Suprapubic skin (tissue), 4 donors: Measurements from ENCODE around the gene NCBP3. TPM values are rescaled to one million over a fixed set of nuclear protein-coding genes. Genes with fewer than 3 reads are reported as not detected.

Experiments used
- DNase-seq, 2 donors: peaks; one replicate each; pipeline ENCODE4 v3.0.0-alpha.2; 2019; ENCODE audit warnings: low spot score in 2 of 2
- H3K27ac ChIP-seq: fragments of 200-600 bp; sonication (generic); one replicate; pipeline ENCODE4 v1.5.1; 2019
- H3K27me3 ChIP-seq: fragments of 200-600 bp; sonication (generic); one replicate; pipeline ENCODE4 v1.5.1; 2019
- H3K36me3 ChIP-seq: fragments of 200-600 bp; sonication (generic); one replicate; pipeline ENCODE4 v1.5.1; 2019
- H3K4me1 ChIP-seq: fragments of 200-600 bp; sonication (generic); one replicate; pipeline ENCODE4 v1.5.1; 2019
- H3K4me3 ChIP-seq: fragments of 200-600 bp; sonication (generic); one replicate; pipeline ENCODE4 v1.5.1; 2019; ENCODE audit warnings: mild to moderate bottlenecking
- H3K9me3 ChIP-seq: fragments of 200-600 bp; sonication (generic); one replicate; pipeline ENCODE4 v1.5.1; 2019
- CTCF ChIP-seq, 2 donors: fragments of 200-600 bp in 1 of 2; fragments of 450-650 bp in 1 of 2; sonication (generic) in 1 of 2; IDR thresholded peaks; one replicate each; pipeline ENCODE4 v1.5.1; 2016 to 2019; ENCODE audit warnings: antibody characterized with exemption in 2 of 2, mild to moderate bottlenecking in 1 of 2, moderate library complexity in 1 of 2
- EP300 ChIP-seq: sonication (generic); formaldehyde crosslinking; IDR thresholded peaks from one replicate; pipeline ENCODE4 v1.6.1; 2017; ENCODE audit warnings: antibody characterized with exemption
- POLR2A ChIP-seq, 2 donors: fragments of 450-650 bp; IDR thresholded peaks; one replicate each; pipeline ENCODE4 v1.6.1; 2017; ENCODE audit warnings: antibody characterized with exemption in 2 of 2, mild to moderate bottlenecking in 2 of 2, moderate library complexity in 2 of 2
- POLR2AphosphoS5 ChIP-seq, 3 donors: sonication (generic); formaldehyde crosslinking; IDR thresholded peaks; one replicate each; pipeline ENCODE4 v1.6.1; 2017; ENCODE audit warnings: antibody characterized with exemption in 3 of 3
- WGBS: methylation state at CpG from one replicate; pipeline ENCODE4 v1.1.5; 2018; 5-methylcytosine and 5-hydroxymethylcytosine counted together
- total RNA-seq, 4 donors: library from RNA; depleted of rRNA; stranded (reverse); fragments of >200 nt; gene quantifications; one replicate each; pipeline ENCODE4 v1.1.0, GENCODE V29; 2016

NCBP3 gene
- total RNA-seq, 4 donors from 2014 or later, result 15.4 to 41.8 (median 26.1) TPM

- 50% methylated on average over 7 of the region's 7 CpGs for WGBS
- H3K4me1 ChIP-seq, result peaks cover 5% of the 10 kb centered on the region
- H3K27ac ChIP-seq, result no peak overlapping the region
- H3K4me3 ChIP-seq, result no peak overlapping the region
- TF ChIP-seq EP300, result no peak
- TF ChIP-seq CTCF (IDR thresholded peaks at IDR 0.05), result no peak
- no peak for TF ChIP-seq POLR2A (IDR thresholded peaks at IDR 0.05)
- TF ChIP-seq POLR2AphosphoS5 (IDR thresholded peaks at IDR 0.05), result no peak
- peaks cover 64% of the 10 kb centered on the region for H3K36me3 ChIP-seq
- no peaks in the 10 kb centered on the region for H3K9me3 ChIP-seq
- H3K27me3 ChIP-seq, result no peaks in the 10 kb centered on the region
- DNase-seq, result no peak
Observed at GRCh38 chr17:3828151-3828851, 17.7 kb downstream of the NCBP3 start.

DNA sequence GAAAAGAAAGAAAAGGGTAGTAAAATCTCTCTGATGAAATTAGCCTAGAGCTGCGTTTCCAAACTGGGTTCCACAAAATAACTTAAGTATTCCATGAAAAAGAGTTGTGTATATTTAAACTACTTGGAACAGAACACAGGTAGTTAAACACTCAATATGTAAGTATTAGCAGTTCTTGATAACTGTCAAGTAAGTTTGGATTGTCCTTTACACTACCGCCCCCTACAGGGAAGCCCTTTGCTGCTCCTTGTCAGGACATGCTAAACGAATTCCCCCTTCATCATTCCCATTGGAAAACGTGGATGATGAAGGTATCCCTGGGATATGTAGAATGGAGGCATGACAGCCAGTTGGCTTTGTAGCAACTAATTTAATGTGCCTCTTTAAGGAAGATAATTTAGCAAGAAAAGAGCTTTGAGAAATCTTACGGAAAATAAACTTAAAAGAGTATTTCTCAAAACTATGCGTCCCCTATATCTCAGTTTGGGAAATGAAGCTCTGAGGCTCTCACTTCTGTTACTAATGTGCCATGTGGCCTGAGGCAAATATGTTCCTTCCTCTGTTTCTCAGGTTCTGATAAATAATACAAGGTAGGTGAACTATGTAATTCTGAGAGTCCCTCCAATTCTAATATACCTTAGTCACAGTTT lies 18.8 kb downstream of the NCBP3 start:
- TF ChIP-seq CTCF (IDR thresholded peaks at IDR 0.05), result peak; percentile 29 to 50
- no peak for TF ChIP-seq EP300
- no peak for TF ChIP-seq POLR2AphosphoS5 (IDR thresholded peaks at IDR 0.05)
- H3K27ac ChIP-seq, result no peak overlapping the region
- peak in 1 of 2 donors; percentile 67 for DNase-seq
- no peaks in the 10 kb centered on the region for H3K9me3 ChIP-seq
- WGBS, result 56% methylated on average over 6 of the region's 6 CpGs
- peaks cover 75% of the 10 kb centered on the region for H3K36me3 ChIP-seq
- H3K4me3 ChIP-seq, result no peak overlapping the region
- peaks cover 5% of the 10 kb centered on the region for H3K4me1 ChIP-seq
- H3K27me3 ChIP-seq, result no peaks in the 10 kb centered on the region

- 80% methylated on average over 4 of the region's 4 CpGs for WGBS
- Histone ChIP-seq H3K27ac (no peak overlapping the region), H3K36me3 (peaks cover 86% of the 10 kb centered on the region), H3K4me3 (no peak overlapping the region), H3K27me3 (no peaks in the 10 kb centered on the region), H3K9me3 (no peaks in the 10 kb centered on the region), H3K4me1 (peaks cover 5% of the 10 kb centered on the region)
- no peak for DNase-seq
- TF ChIP-seq EP300, result no peak
- no peak for TF ChIP-seq POLR2A (IDR thresholded peaks at IDR 0.05)
- TF ChIP-seq POLR2AphosphoS5 (IDR thresholded peaks at IDR 0.05), result no peak
- no peak for TF ChIP-seq CTCF (IDR thresholded peaks at IDR 0.05)
Observed at GRCh38 chr17:3826191-3826590, 19.9 kb downstream of the NCBP3 start.

DNA sequence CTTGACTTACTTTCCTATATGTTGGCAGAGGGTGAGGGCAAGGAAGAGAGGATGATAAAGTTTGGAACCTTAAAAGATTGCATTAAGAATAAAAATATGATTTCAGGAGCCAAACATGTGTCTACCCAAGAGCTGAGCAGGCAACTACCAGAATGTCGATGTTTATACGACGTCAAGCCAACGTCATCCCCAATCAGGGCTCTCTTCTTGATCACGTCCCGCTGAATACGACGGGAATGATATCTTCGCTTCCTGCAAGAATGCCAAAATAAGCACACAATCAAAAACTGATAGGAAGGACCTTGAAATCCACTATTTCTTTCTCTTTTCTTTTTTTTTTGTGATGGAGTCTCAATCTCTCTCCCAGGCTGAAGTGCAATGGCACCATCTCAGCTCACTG lies 24.9 kb downstream of the NCBP3 start:
- H3K36me3 ChIP-seq, result peaks cover 97% of the 10 kb centered on the region
- no peak overlapping the region for H3K4me3 ChIP-seq
- 97% methylated on average over 9 of the region's 9 CpGs for WGBS
- H3K27me3 ChIP-seq, result no peaks in the 10 kb centered on the region
- no peaks in the 10 kb centered on the region for H3K9me3 ChIP-seq
- H3K27ac ChIP-seq, result no peak overlapping the region
- no peak for TF ChIP-seq CTCF (IDR thresholded peaks at IDR 0.05)
- no peak for TF ChIP-seq POLR2AphosphoS5 (IDR thresholded peaks at IDR 0.05)
- TF ChIP-seq EP300, result no peak
- TF ChIP-seq POLR2A (IDR thresholded peaks at IDR 0.05), result no peak
- no peak for DNase-seq
- H3K4me1 ChIP-seq, result no peaks in the 10 kb centered on the region

- WGBS, result 85% methylated on average over 6 of the region's 6 CpGs
- TF ChIP-seq POLR2AphosphoS5 (IDR thresholded peaks at IDR 0.05) (no peak), EP300 (no peak), CTCF (IDR thresholded peaks at IDR 0.05) (no peak), POLR2A (IDR thresholded peaks at IDR 0.05) (no peak)
- no peak overlapping the region for H3K27ac ChIP-seq
Observed at GRCh38 chr17:3818786-3819185, 27.3 kb downstream of the NCBP3 start.

More at GRCh38 chr17:3818786-3819185, 27.3 kb downstream of the NCBP3 start:
- Histone ChIP-seq H3K4me1 (no peaks in the 10 kb centered on the region), H3K4me3 (no peak overlapping the region), H3K27me3 (no peaks in the 10 kb centered on the region), H3K9me3 (no peaks in the 10 kb centered on the region), H3K36me3 (peaks cover 100% of the 10 kb centered on the region)
- no peak for DNase-seq
